LNCAP (cell line): ENCODE data around the gene SFTA2.

Experiments
- CTCF ChIP-seq: fragments of 450-650 bp; IDR thresholded peaks from 2 replicates; pipeline ENCODE4 v1.5.1; 2017; ENCODE audit warnings: mild to moderate bottlenecking

The SFTA2 gene

GRCh38 chr6:30954631-30955366 is 22.8 kb upstream of the SFTA2 start:
- TF ChIP-seq CTCF, result no peak

- TF ChIP-seq CTCF, result no peak
Measured at GRCh38 chr6:30951907-30952469, 20.0 kb upstream of the SFTA2 start.

GRCh38 chr6:30948811-30949210 is 16.8 kb upstream of the SFTA2 start:
- no peak for TF ChIP-seq CTCF

GRCh38 chr6:30947231-30947630 is 15.3 kb upstream of the SFTA2 start:
- TF ChIP-seq CTCF, result no peak

GRCh38 chr6:30945281-30945680 is 13.3 kb upstream of the SFTA2 start:
- no peak for TF ChIP-seq CTCF

GRCh38 chr6:30944051-30944450 is 12.1 kb upstream of the SFTA2 start:
- no peak for TF ChIP-seq CTCF

- peak; percentile 38; the same call in 1 of the 2 replicates for TF ChIP-seq CTCF
Measured at GRCh38 chr6:30942338-30943060, 10.5 kb upstream of the SFTA2 start.
